Epithelial cell of esophagus (primary cell): ENCODE results near the gene AWAT2.
"Not testable (repeated sequence)": the region's sequence is repeated elsewhere in the genome, so short reads cannot be mapped to it uniquely, and the experiment has no call there.

Experiments
- DNase-seq: peaks from one replicate; pipeline ENCODE4 v3.0.0; 2010; ENCODE audit warnings: low read depth
- H3K4me3 ChIP-seq: 2 replicates; pipeline ENCODE4 v1.5.1; 2011; ENCODE audit warnings: mild to moderate bottlenecking, low read length, control low read depth
- TF ChIP-seq, protein P1 (sequence below): IDR thresholded peaks from 2 replicates; pipeline ENCODE4 v1.5.1; 2011; ENCODE audit warnings: low read depth, mild to moderate bottlenecking, low read length, control low read depth, inconsistent platforms; ENCODE audit not compliant: insufficient read depth; ENCODE audit errors: missing control alignments

Gene AWAT2

DNA sequence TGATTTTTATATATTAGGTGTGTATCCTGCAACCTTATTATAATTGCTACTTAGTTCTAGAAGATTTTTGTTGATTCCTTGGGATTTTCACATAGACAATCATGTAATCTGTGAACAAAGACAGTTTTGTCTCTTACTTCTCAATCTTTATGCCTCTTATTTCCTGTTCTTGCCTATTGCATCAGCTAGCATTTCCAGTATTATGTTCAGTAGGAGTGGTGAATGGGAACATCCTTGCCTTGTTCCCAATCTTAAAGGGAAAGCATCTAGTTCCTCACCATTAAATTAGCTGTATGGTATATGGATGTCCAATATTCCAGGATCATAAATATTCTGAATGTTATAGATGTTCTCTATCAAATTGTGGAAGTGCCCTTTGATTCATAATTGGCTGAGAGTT is 41.8 kb downstream of the AWAT2 start:
- TF ChIP-seq, protein P1, sequence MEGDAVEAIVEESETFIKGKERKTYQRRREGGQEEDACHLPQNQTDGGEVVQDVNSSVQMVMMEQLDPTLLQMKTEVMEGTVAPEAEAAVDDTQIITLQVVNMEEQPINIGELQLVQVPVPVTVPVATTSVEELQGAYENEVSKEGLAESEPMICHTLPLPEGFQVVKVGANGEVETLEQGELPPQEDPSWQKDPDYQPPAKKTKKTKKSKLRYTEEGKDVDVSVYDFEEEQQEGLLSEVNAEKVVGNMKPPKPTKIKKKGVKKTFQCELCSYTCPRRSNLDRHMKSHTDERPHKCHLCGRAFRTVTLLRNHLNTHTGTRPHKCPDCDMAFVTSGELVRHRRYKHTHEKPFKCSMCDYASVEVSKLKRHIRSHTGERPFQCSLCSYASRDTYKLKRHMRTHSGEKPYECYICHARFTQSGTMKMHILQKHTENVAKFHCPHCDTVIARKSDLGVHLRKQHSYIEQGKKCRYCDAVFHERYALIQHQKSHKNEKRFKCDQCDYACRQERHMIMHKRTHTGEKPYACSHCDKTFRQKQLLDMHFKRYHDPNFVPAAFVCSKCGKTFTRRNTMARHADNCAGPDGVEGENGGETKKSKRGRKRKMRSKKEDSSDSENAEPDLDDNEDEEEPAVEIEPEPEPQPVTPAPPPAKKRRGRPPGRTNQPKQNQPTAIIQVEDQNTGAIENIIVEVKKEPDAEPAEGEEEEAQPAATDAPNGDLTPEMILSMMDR, result no peak
- H3K4me3 ChIP-seq, result no peak overlapping the region
- no peak for DNase-seq

DNA sequence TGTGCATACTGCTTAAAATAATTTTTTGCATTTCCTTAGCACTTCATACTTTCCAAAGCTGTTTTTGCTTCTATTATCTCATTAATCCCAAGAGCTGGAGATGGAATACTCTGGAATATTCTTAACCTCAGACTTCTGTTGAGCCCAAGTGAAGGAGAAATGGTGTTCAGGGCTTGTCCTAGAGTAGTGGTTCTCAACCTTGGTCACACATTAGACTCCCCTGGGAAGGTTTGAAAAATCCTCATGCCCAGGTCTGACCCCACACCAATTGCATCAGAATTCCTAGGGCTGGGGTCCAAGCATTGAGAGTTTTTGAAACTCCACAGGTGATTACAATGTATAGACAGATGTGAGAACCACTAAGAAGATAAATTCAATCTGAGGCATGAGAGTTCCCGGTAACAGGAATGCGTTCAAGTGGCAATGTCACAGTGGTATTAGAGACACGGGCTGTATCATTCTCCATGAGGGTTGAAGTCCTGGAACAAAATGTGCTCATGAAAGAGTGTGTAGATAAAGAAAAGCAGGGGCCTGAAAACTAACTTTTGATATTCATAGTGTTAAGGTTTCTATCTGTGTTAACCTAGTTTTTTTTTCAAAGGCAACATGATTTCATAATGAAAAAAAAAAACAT is 47.9 kb downstream of the AWAT2 start:
- TF ChIP-seq, protein P1, result no peak
- H3K4me3 ChIP-seq, result no peak overlapping the region
- no peak for DNase-seq

DNA sequence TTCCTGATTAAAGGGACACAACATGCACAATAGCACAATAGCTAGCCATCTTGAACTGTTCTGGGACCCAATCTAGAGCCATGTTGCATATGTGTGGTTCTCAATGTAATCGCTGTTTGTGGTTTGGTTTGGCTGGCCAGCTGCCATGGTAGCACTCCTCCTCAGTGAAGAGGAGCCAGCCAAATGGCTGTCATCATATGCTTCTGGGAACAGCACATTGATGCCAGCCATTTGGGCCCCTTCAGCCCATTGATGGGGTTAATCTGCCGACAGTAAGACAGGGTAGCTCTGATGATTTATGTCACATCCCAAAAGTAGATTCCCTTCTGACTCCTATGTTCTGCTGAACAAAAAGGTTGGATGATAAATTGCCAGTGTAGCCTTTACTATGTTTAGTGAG is 48.5 kb downstream of the AWAT2 start:
- TF ChIP-seq, protein P1, result no peak
- no peak overlapping the region for H3K4me3 ChIP-seq
- no peak for DNase-seq

DNA sequence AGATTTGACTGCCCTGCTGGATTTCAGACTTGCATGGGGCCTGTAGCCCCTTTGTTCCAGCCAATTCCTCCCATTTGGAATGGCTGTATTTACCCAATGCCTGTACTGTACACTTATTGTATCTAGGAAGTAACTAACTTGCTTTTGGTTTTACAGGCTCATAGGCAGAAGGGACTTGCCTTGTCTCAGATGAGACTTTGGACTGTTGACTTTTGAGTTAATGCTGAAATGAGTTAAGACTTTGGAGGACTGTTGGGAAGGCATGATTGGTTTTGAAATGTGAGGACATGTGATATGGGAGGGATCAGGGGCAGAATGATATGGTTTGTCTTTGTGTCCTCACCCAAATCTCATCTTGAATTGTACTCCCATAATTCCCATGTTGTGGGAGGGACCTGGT is 51.4 kb downstream of the AWAT2 start:
- not testable (repeated sequence) for DNase-seq, H3K4me3 ChIP-seq

DNA sequence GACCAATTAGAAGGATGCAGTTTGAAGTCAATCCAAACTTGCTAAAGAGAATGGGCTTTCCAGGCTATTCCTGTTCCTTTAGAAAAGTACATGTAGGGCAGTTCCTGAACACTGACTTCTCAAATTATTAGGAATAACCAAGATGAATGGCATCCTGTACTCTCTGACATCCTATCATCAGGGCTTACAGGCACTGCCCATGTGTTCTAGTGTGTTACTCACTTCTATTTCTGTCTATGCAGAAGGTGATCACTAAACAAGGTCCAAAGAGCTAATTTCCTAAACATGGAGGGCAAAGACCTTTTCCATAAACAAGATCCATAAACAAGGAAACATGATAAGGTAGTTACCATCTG is 53.6 kb downstream of the AWAT2 start:
- TF ChIP-seq, protein P1, result no peak
- no peak overlapping the region for H3K4me3 ChIP-seq
- DNase-seq, result no peak

GRCh38 chrX:69995362-69996112 is 54.2 kb downstream of the AWAT2 start:
- DNase-seq, result no peak
- no peak overlapping the region for H3K4me3 ChIP-seq
- TF ChIP-seq, protein P1, result no peak

DNA sequence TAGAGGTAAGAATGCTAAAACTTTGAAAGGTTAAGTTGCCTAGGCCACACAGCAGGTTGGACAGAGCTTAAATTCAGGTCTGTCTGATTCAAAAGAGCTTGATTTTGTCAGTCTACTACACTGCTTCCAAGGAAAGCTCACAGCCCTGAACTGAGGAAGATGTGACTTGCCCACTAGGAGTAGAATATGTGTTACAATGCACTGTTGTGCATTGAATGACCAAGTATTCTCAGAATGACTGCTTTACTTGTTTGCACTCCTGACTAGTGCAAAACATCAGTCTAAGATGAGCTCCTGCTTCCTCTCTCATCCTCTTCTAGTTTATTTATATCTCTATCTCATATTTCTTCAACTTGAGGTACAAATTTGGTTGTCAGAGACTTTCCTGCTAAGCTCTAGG is 56.2 kb downstream of the AWAT2 start:
- no peak overlapping the region for H3K4me3 ChIP-seq
- DNase-seq, result no peak
- TF ChIP-seq, protein P1, result no peak
